K562 (cell line): ENCODE measurements around the gene ARMC7. TPM values are rescaled to one million over a fixed set of nuclear protein-coding genes. Genes with fewer than 3 reads are reported as not detected.

Experiments
- ARID3B ChIP-seq: fragments of 250-450 bp; sonication (Bioruptor Pico); IDR thresholded peaks from 2 replicates; pipeline ENCODE4 v1.4.0; 2020; ENCODE audit warnings: borderline replicate concordance
- EP400 ChIP-seq: fragments of 450-650 bp; IDR thresholded peaks from 2 replicates; pipeline ENCODE4 v1.6.1; 2017; ENCODE audit warnings: antibody characterized with exemption, mild to moderate bottlenecking, moderate library complexity
- FOXO4 ChIP-seq: fragments of 450-650 bp; formaldehyde crosslinking; IDR thresholded peaks from 2 replicates; pipeline ENCODE4 v1.4.0; 2020; ENCODE audit warnings: mild to moderate bottlenecking, moderate library complexity
- GATAD2A ChIP-seq: fragments of 450-650 bp; IDR thresholded peaks from 2 replicates; pipeline ENCODE4 v1.6.1; 2017
- KLF16 ChIP-seq: IDR thresholded peaks from 2 replicates; pipeline ENCODE4 v1.6.1; 2016; ENCODE audit warnings: antibody characterized with exemption
- MXI1 ChIP-seq: IDR thresholded peaks from 2 replicates; pipeline ENCODE4 v1.6.1; 2011; ENCODE audit warnings: low read depth, mild to moderate bottlenecking, improper control_type of control experiment, low read length
- SMARCE1 ChIP-seq: fragments of 450-650 bp; IDR thresholded peaks from 2 replicates; pipeline ENCODE4 v1.7.1; 2016; ENCODE audit warnings: mild to moderate bottlenecking
- TAL1 ChIP-seq: fragments of 450-650 bp; IDR thresholded peaks from 2 replicates; pipeline ENCODE4 v1.6.1; 2016; ENCODE audit warnings: mild to moderate bottlenecking
- VEZF1 ChIP-seq: fragments of 200-800 bp; sonication (Bioruptor generic); IDR thresholded peaks from 2 replicates; pipeline ENCODE4 v1.6.1; 2017; ENCODE audit warnings: missing genetic modification characterization, missing compliant biosample characterization
- YBX1 ChIP-seq: fragments of 450-650 bp; IDR thresholded peaks from 2 replicates; pipeline ENCODE4 v1.7.1; 2016; ENCODE audit warnings: mild to moderate bottlenecking
- ZFP36 ChIP-seq: fragments of 150-350 bp; IDR thresholded peaks from 2 replicates; pipeline ENCODE4 v1.6.1; 2018; ENCODE audit warnings: low read length, low read depth; ENCODE audit not compliant: partially characterized antibody
- ZNF512 ChIP-seq: IDR thresholded peaks from 2 replicates; pipeline ENCODE4 v1.6.1; 2016; ENCODE audit warnings: missing genetic modification characterization, missing compliant biosample characterization
- ZNF589 ChIP-seq: fragments of 200-800 bp; sonication (Bioruptor generic); IDR thresholded peaks from 2 replicates; pipeline ENCODE4 v1.6.1; 2016; ENCODE audit warnings: low read depth, missing genetic modification characterization, missing compliant biosample characterization
- ZNF609 ChIP-seq: sonication (generic); formaldehyde crosslinking; IDR thresholded peaks from 2 replicates; pipeline ENCODE4 v1.8.1; 2023; ENCODE audit warnings: missing genetic modification reagents, mild to moderate bottlenecking, borderline replicate concordance
- ZNF75A ChIP-seq: fragments of 450-650 bp; formaldehyde crosslinking; IDR thresholded peaks from 2 replicates; pipeline ENCODE4 v1.4.0; 2020; ENCODE audit warnings: mild to moderate bottlenecking
- ZNF778 ChIP-seq: fragments of 450-650 bp; formaldehyde crosslinking; IDR thresholded peaks from 2 replicates; pipeline ENCODE4 v1.4.0; 2020; ENCODE audit warnings: mild to moderate bottlenecking, moderate library complexity
- polyA plus RNA-seq, 8 experiments: library from polyadenylated mRNA; depleted of rRNA in 4 of 8; stranded (reverse) in 5 of 8; unstranded in 3 of 8; fragments of >200 nt; fragmentation: Nextera tagmentation in 2 of 8; fragmentation: Illumina TruSeq in 1 of 8; extraction: Ambion mirVana in 2 of 8; extraction: Trizol in 1 of 8; gene quantifications; 2 replicates each; pipeline versions ENCODE4 v1.2.1 to v1.2.3, GENCODE V29; 2011 to 2014; ENCODE audit warnings: inconsistent platforms in 1 of 8, missing spikeins in 1 of 8
- total RNA-seq, 7 experiments: library from RNA; depleted of rRNA in 6 of 7; stranded (reverse); fragments of >200 nt in 6 of 7; fragmentation: Illumina TruSeq in 2 of 7; extraction: Trizol in 2 of 7; gene quantifications; 2 replicates each; pipeline versions ENCODE4 v1.2.1 to v1.2.3, GENCODE V29; 2011 to 2021; ENCODE audit warnings: low replicate concordance in 1 of 7

ARMC7 gene
- total and polyA plus RNA-seq, 9 of the 15 experiments (the other 6 are each of a cell fraction or from before 2014, with no cell fraction given), result 1.4 to 15.2 (median 5.9) TPM

- TF ChIP-seq ZNF609, result no peak
- TF ChIP-seq ZNF75A (CRISPR knock-in tag), result no peak
- peak; percentile 59 for TF ChIP-seq EP400
- TF ChIP-seq TAL1, result peak; percentile 70
- TF ChIP-seq ZNF589 (CRISPR knock-in tag), result peak; percentile 75
- 0 out of 2 replicates have a peak, but pooled peaks have one; percentile 80 for TF ChIP-seq ARID3B
- TF ChIP-seq SMARCE1, result peak; percentile 98
- TF ChIP-seq ZFP36, result no peak
- TF ChIP-seq FOXO4, result no peak
- no peak for TF ChIP-seq ZNF778 (CRISPR knock-in tag)
- no peak for TF ChIP-seq MXI1
- no peak for TF ChIP-seq ZNF512
- no peak for TF ChIP-seq YBX1
- TF ChIP-seq KLF16, result 0 out of 2 replicates have a peak, but pooled peaks have one; percentile 48
- peak; percentile 61 for TF ChIP-seq VEZF1 (CRISPR knock-in tag)
- TF ChIP-seq GATAD2A, result peak; percentile 96; the same call in 1 of the 2 replicates
These were observed 14.5 kb downstream of the ARMC7 start (continued) for GRCh38 chr17:75124041-75124818.
